Fibroblast of villous mesenchyme (primary cell): ENCODE data around the gene YPEL1. TPM values are rescaled to one million over a fixed set of nuclear protein-coding genes. Genes with fewer than 3 reads are reported as not detected.
"Not testable (repeated sequence)": the region's sequence is repeated elsewhere in the genome, so short reads cannot be mapped to it uniquely, and the experiment has no call there.

Source experiments
- DNase-seq: peaks from one replicate; pipeline ENCODE4 v3.0.0-alpha.2; 2010; ENCODE audit warnings: low read depth
- H3K4me3 ChIP-seq: 2 replicates; pipeline ENCODE4 v1.5.1; 2011; ENCODE audit warnings: low read depth, mild to moderate bottlenecking, low read length
- total RNA-seq: library from RNA; depleted of rRNA; stranded (reverse); fragments of >200 nt; gene quantifications from 2 replicates; pipeline ENCODE4 v1.2.3, GENCODE V29; 2012
- TF ChIP-seq, protein P1 (sequence below): IDR thresholded peaks from 2 replicates; pipeline ENCODE4 v1.5.1; 2012; ENCODE audit warnings: low read depth, mild to moderate bottlenecking, low read length; ENCODE audit not compliant: insufficient read depth

Gene YPEL1
- total RNA-seq, 1 donor: under 0.01 TPM

DNA sequence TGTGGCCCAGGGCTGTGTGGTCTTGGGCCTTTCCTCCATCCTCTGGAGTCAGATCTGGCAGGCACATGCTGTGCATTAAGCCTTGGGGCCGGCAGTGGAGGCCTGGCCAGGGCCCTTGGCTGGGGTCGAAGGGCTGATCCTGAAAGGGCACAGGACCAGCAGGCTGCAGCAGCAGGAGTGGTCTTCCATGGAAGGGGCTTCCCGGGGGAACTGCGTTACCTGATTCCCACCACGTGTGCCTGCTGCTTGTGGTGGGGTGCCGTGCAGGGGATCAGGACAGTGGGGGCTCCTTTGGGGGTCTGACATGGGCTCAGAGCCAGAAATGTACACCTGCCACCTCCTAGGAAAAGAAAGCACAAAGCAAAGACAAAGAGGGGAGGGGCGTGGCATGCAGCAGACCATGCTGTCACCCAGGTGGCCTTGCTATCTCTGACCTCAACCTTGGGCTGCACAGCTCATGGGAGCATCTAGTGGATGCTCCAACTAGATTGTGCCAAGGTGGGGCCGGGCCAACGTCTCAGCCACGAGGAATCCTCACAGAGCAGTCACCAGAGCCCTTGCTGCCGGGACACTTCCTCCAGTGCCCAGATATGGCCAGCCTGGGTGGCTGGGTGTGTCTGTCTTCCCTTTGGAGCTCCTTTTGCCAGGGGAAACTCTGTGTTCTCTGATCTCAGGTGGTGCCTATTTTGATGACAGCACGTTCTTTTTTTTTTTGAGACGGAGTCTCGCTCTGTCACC lies 17.9 kb upstream of the YPEL1 start:
- TF ChIP-seq, protein P1, sequence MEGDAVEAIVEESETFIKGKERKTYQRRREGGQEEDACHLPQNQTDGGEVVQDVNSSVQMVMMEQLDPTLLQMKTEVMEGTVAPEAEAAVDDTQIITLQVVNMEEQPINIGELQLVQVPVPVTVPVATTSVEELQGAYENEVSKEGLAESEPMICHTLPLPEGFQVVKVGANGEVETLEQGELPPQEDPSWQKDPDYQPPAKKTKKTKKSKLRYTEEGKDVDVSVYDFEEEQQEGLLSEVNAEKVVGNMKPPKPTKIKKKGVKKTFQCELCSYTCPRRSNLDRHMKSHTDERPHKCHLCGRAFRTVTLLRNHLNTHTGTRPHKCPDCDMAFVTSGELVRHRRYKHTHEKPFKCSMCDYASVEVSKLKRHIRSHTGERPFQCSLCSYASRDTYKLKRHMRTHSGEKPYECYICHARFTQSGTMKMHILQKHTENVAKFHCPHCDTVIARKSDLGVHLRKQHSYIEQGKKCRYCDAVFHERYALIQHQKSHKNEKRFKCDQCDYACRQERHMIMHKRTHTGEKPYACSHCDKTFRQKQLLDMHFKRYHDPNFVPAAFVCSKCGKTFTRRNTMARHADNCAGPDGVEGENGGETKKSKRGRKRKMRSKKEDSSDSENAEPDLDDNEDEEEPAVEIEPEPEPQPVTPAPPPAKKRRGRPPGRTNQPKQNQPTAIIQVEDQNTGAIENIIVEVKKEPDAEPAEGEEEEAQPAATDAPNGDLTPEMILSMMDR: no peak
- no peak overlapping the region for H3K4me3 ChIP-seq
- DNase-seq: no peak

DNA sequence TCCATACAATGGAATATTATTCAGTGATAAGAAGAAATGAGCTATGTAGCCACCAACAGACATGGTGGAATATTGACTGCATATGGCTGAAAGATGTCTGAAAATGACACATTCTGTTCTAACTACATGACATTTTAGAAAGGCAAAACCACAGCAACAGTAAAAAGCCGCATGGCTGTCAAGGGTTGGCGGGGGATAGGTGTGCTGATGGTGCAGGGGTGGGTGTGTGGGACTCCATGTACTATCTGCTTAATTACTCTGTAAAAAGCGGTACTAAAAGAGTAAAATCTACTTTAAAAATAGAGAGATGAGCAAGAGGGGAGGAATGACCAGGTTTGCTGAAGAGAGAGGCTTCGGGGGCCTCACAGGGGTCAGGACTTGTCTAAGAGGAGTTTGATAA lies 16.7 kb upstream of the YPEL1 start:
- no peak for DNase-seq
- no peak overlapping the region for H3K4me3 ChIP-seq
- TF ChIP-seq, protein P1: no peak

DNA sequence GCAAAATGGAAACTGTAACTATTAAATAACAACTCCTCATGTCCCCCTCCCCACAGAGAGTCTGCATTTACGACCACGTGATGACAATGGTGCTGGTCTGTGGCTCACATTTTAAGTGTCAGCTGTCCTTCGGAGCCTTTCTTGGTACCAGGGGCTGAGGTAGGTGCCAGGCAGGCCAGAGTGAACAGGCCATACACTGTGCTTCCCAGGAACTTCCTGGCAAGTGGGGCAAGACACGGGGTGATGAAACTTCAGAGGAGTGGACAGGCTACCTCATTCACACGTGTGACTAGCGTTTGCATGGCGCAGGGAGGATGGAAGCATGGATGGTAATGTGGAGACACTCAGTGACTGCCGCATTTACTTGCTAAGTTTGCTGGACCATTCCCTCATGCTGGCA lies 10.4 kb upstream of the YPEL1 start:
- TF ChIP-seq, protein P1: no peak
- no peak overlapping the region for H3K4me3 ChIP-seq
- no peak for DNase-seq

DNA sequence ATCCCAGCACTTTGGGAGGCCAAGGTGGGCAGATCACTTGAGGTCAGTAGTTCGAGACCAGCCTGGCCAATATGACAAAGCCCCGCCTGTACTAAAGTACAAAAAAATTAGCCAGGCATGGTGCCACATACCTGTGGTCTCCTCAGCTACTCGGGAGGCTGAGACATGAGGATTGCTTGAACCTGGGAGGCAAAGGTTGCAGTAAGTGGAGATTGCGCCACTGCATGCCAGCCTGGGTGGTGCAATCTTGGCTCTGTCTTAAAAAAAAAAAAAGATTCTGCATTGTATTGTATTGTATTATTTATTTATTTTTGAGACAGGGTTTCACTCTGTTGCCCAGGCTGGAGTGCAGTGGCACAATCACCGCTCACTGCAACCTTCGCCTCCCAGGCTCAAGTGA lies 9.3 kb upstream of the YPEL1 start:
- DNase-seq, H3K4me3 ChIP-seq: not testable (repeated sequence)

DNA sequence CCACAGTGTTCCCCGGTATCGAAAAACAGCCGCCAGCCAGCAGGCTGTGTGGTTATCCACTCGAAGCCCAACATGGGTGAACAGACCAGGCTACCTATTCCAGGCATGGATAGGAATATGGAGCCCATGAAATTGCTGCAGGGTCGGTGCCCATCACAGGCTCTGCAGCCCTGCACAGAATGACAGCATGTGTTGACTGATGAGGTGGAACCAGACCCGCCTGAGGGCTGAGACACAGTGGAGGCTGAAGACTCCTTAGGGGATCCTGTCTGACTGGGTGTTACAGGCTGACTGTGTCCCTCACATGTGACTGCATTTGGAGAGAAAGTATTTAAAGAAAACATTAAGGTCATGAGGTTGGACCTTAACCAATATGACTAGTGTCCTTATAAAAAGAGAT lies 6.2 kb upstream of the YPEL1 start:
- DNase-seq: no peak
- H3K4me3 ChIP-seq: no peak overlapping the region
- TF ChIP-seq, protein P1: no peak

DNA sequence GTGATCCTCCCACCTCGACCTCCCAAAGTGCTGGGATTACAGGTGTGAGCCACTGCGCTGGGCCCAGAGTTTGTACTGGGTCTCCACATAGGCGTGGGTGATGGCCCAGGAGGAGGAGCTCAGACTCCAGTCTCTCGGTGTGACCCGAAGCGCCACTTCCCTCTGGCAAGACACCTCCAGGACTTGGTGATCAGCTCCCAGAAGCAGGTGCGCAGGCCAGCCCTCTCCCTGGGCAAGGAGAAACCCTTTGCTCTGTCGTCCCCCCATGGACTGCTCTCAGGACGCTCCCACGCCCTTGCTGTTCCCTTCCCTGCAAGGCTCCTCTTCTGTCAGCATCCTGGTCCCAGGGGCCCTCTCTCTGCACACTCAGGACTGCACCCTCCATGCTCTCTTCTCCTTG lies 5.5 kb upstream of the YPEL1 start:
- TF ChIP-seq, protein P1: no peak
- H3K4me3 ChIP-seq: no peak overlapping the region
- no peak for DNase-seq

DNA sequence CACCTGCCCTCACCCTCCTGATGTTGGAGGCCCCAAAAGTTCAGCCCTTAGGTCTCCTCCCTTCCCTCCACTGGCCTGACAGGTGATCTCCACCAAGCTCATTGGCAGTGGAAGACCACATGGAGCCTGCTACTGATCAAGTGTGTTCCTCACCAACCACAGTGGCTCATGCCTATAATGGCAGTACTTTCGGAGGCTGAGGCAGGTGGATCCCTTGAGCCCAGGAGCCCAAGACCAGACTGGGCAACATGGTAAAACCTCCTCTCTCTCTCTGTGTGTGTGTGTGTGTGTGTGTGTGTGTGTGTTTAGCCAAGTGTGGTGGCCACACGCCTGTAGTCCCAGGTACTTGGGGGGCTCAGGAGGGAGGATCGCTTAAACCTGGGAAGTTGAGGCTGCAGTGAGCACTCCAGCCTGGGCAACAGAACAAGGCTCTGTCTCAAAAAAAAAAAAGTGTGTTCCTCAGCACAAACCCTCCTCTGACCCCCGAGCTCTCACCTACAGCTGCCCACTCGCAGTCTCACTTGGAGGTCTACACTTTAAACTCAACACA lies 4.3 kb upstream of the YPEL1 start:
- TF ChIP-seq, protein P1: no peak
- DNase-seq: no peak
- no peak overlapping the region for H3K4me3 ChIP-seq
